ENCODE measurements around the gene CASK. TPM values are rescaled to one million over a fixed set of nuclear protein-coding genes. Genes with fewer than 3 reads are reported as not detected.

CASK gene
- total RNA-seq, 1 experiment from 2014 or later, result 33.5 TPM

GRCh38 chrX:41900321-41900720 lies 23.0 kb downstream of the CASK start:
- POLR2A ChIA-PET, result no interaction called here
- H3K4me1 ChIP-seq (ENCODE audit: control insufficient read depth, insufficient read depth, low read length), result no peaks in the 10 kb centered on the region
- no TSS peak for BruUV-seq (replicated peaks)

DNA sequence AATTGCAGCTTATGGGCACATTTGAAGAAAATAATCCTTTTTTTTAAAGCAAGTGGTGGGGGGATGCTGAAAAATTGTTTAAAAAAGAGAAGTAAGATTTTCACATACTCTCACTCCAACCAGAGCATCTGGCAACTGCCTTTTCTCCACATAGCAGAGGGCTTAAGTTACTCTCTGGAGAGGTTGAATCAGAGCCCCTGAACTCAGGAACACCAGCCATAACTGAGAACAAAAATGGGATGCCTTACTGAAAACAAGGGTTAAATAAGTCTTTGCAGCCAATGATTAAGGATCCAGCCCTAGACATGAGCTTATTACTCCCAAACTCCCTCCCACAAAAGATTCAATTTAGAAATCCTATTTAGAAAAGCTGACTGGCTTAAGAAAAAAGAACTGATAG lies 27.5 kb downstream of the CASK start:
- no peak for ATAC-seq
- H3K4me1 ChIP-seq (ENCODE audit: control insufficient read depth, insufficient read depth, low read length), result no peaks in the 10 kb centered on the region
- ChIA-PET POLR2A (no interaction called here), CTCF (no interaction called here)
- no peaks in the 10 kb centered on the region for H3K27me3 ChIP-seq (ENCODE audit: control insufficient read depth, insufficient read depth, low read length)
- H3K9me3 ChIP-seq (ENCODE audit: control insufficient read depth, insufficient read depth, low read depth, low read length), result no peaks in the 10 kb centered on the region
- DNase-seq (ENCODE audit: low read depth, low spot score), result no peak
- intact Hi-C loops (cut with micrococcal nuclease; ENCODE audit: unreplicated experiment), result no loop called here
- no peak overlapping the region for H3K27ac ChIP-seq (ENCODE audit: low read length)
- TF ChIP-seq REST (IDR thresholded peaks at IDR 0.05; ENCODE audit: insufficient read depth in 1 of 2, low read depth in 2 of 2, low read length in 1 of 2), result no peak
- TF ChIP-seq, protein P1, sequence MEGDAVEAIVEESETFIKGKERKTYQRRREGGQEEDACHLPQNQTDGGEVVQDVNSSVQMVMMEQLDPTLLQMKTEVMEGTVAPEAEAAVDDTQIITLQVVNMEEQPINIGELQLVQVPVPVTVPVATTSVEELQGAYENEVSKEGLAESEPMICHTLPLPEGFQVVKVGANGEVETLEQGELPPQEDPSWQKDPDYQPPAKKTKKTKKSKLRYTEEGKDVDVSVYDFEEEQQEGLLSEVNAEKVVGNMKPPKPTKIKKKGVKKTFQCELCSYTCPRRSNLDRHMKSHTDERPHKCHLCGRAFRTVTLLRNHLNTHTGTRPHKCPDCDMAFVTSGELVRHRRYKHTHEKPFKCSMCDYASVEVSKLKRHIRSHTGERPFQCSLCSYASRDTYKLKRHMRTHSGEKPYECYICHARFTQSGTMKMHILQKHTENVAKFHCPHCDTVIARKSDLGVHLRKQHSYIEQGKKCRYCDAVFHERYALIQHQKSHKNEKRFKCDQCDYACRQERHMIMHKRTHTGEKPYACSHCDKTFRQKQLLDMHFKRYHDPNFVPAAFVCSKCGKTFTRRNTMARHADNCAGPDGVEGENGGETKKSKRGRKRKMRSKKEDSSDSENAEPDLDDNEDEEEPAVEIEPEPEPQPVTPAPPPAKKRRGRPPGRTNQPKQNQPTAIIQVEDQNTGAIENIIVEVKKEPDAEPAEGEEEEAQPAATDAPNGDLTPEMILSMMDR (IDR thresholded peaks at IDR 0.05), result no peak
- no peak for TF ChIP-seq TCF7L2 (IDR thresholded peaks at IDR 0.05; ENCODE audit: low read depth, low read length)
- TF ChIP-seq POLR2AphosphoS5 (IDR thresholded peaks at IDR 0.05; ENCODE audit: low read depth, low read length), result no peak
- TF ChIP-seq SIN3A (IDR thresholded peaks at IDR 0.05; ENCODE audit: borderline replicate concordance, insufficient read depth, low read depth, low read length), result no peak
- BruUV-seq (replicated peaks), result no TSS peak
- H3K36me3 ChIP-seq (ENCODE audit: control insufficient read depth, insufficient read depth, low read length), result no peaks in the 10 kb centered on the region
- no peak overlapping the region for H3K4me3 ChIP-seq (ENCODE audit: low read depth in 2 of 2, low read length in 2 of 2)
- in situ Hi-C loops (cut with HindIII; ENCODE audit: low pct_unique_long_range_greater_than_20kb, low sequenced_read_pairs), result no loop called here

More at GRCh38 chrX:41900321-41900720, 23.0 kb downstream of the CASK start:
- Histone ChIP-seq H3K4me3 (ENCODE audit: low read depth in 2 of 2, low read length in 2 of 2) (no peak overlapping the region), H3K27me3 (ENCODE audit: control insufficient read depth, insufficient read depth, low read length) (no peaks in the 10 kb centered on the region), H3K27ac (ENCODE audit: low read length) (no peak overlapping the region), H3K9me3 (ENCODE audit: control insufficient read depth, insufficient read depth, low read depth, low read length) (no peaks in the 10 kb centered on the region), H3K36me3 (ENCODE audit: control insufficient read depth, insufficient read depth, low read length) (no peaks in the 10 kb centered on the region)
- intact Hi-C loops (cut with micrococcal nuclease; ENCODE audit: unreplicated experiment), result no loop called here
- TF ChIP-seq POLR2AphosphoS5 (IDR thresholded peaks at IDR 0.05; ENCODE audit: low read depth, low read length) (no peak), SIN3A (IDR thresholded peaks at IDR 0.05; ENCODE audit: borderline replicate concordance, insufficient read depth, low read depth, low read length) (no peak), TCF7L2 (IDR thresholded peaks at IDR 0.05; ENCODE audit: low read depth, low read length) (no peak), REST (IDR thresholded peaks at IDR 0.05; ENCODE audit: insufficient read depth in 1 of 2, low read depth in 2 of 2, low read length in 1 of 2) (no peak)
- TF ChIP-seq, protein P1 (IDR thresholded peaks at IDR 0.05), result no peak
- CTCF ChIA-PET, result interaction anchor here (0.6 kb wide), 1 partner anchor 607 kb away, joined by 7 read pairs; no protein-coding TSS in a partner anchor
- no peak for ATAC-seq
- no peak for DNase-seq (ENCODE audit: low read depth, low spot score)
- in situ Hi-C loops (cut with HindIII; ENCODE audit: low pct_unique_long_range_greater_than_20kb, low sequenced_read_pairs), result no loop called here

All from Panc1 (cell line).